IMR-90 (cell line): Measurements from ENCODE around the gene PRMT7. TPM values are rescaled to one million over a fixed set of nuclear protein-coding genes. Genes with fewer than 3 reads are reported as not detected.

Source experiments
- ATAC-seq: fragments of 200-7000 bp; cut with Tn5 transposase; 2 replicates; pipeline ENCODE4 v1.9.1; 2020; ENCODE audit warnings: low read depth, mild to moderate bottlenecking, moderate library complexity
- BruUV-seq: library from RNA; stranded (reverse); fragments of 400-500 nt; replicated peaks from 2 replicates; lab custom pipeline; 2021; lab: Mats Ljungman, UMichigan
- CTCF ChIA-PET: fragments of 300-600 bp; formaldehyde crosslinking; extraction: SDS; loops from one replicate; lab custom pipeline; 2021; ENCODE audit warnings: antibody characterized with exemption; lab: Yijun Ruan, JAX
- POLR2A ChIA-PET: fragments of 300-600 bp; sonication (Branson Sonifier 250); formaldehyde crosslinking; loops from one replicate; lab custom pipeline; 2022; ENCODE audit warnings: antibody characterized with exemption; ENCODE audit not compliant: unreplicated experiment; lab: Charles Lee
- DNase-seq: peaks from one replicate; pipeline ENCODE4 v3.0.0; 2013
- H2AFZ ChIP-seq: replicated peaks from 2 replicates; pipeline ENCODE3; 2013; ENCODE audit warnings: low read length, mild to moderate bottlenecking; ENCODE audit not compliant: poor library complexity
- H2AK5ac ChIP-seq: 2 replicates; pipeline ENCODE4 v1.6.1; 2013; ENCODE audit warnings: low read depth, low read length, inconsistent platforms
- H2AK9ac ChIP-seq: replicated peaks from 2 replicates; pipeline ENCODE3; 2013; ENCODE audit warnings: mild to moderate bottlenecking, low read depth, low read length, moderate library complexity; ENCODE audit not compliant: poor library complexity
- H2BK120ac ChIP-seq: 2 replicates; pipeline ENCODE4 v1.6.1; 2013; ENCODE audit warnings: low read depth, low read length, inconsistent platforms
- H2BK15ac ChIP-seq: 3 replicates; pipeline ENCODE4 v1.6.1; 2013; ENCODE audit warnings: low read depth, low read length, inconsistent platforms
- H2BK20ac ChIP-seq: 2 replicates; pipeline ENCODE4 v1.6.1; 2013; ENCODE audit warnings: low read depth, mild to moderate bottlenecking, inconsistent platforms, low read length, moderate library complexity
- H2BK5ac ChIP-seq: 2 replicates; pipeline ENCODE4 v1.6.1; 2013; ENCODE audit warnings: mild to moderate bottlenecking, low read depth, low read length, inconsistent platforms; ENCODE audit not compliant: poor library complexity, severe bottlenecking
- H3K14ac ChIP-seq: replicated peaks from 2 replicates; pipeline ENCODE4 v1.6.1; 2013; ENCODE audit warnings: low read depth, low read length, inconsistent platforms
- H3K18ac ChIP-seq: 2 replicates; pipeline ENCODE4 v1.6.1; 2013; ENCODE audit warnings: low read depth, low read length, control low read depth
- H3K23ac ChIP-seq: 2 replicates; pipeline ENCODE4 v1.6.1; 2013; ENCODE audit warnings: low read depth, low read length, inconsistent platforms
- H3K27ac ChIP-seq: 2 replicates; pipeline ENCODE4 v1.5.1; 2013; ENCODE audit warnings: mild to moderate bottlenecking, control low read depth, low read length; ENCODE audit not compliant: insufficient read depth
- H3K27me3 ChIP-seq: 2 replicates; pipeline ENCODE4 v1.6.1; 2013; ENCODE audit warnings: low read length; ENCODE audit not compliant: control insufficient read depth, insufficient read depth
- H3K36me3 ChIP-seq: 2 replicates; pipeline ENCODE4 v1.6.1; 2013; ENCODE audit warnings: low read length, mixed read lengths; ENCODE audit not compliant: control insufficient read depth, insufficient read depth
- H3K4ac ChIP-seq: 2 replicates; pipeline ENCODE4 v1.6.1; 2013; ENCODE audit warnings: low read depth, low read length, inconsistent platforms
- H3K4me1 ChIP-seq: 2 replicates; pipeline ENCODE4 v1.6.1; 2013; ENCODE audit warnings: low read length, mixed read lengths; ENCODE audit not compliant: control insufficient read depth, insufficient read depth
- H3K4me2 ChIP-seq: 2 replicates; pipeline ENCODE4 v1.6.1; 2013; ENCODE audit warnings: low read depth, mild to moderate bottlenecking, control low read depth, low read length, moderate library complexity
- H3K4me3 ChIP-seq: 2 replicates; pipeline ENCODE4 v1.5.1; 2013; ENCODE audit warnings: low read depth, mild to moderate bottlenecking, control low read depth, low read length, moderate library complexity; ENCODE audit not compliant: insufficient read depth
- H3K56ac ChIP-seq: 2 replicates; pipeline ENCODE4 v1.6.1; 2013; ENCODE audit warnings: low read length, inconsistent platforms; ENCODE audit not compliant: insufficient read depth; ENCODE audit errors: extremely low read depth
- H3K79me1 ChIP-seq, 2 experiments: 2 replicates each; pipeline ENCODE4 v1.6.1; 2013; ENCODE audit warnings: low read length in 2 of 2, inconsistent platforms in 1 of 2, low read depth in 1 of 2
- H3K9ac ChIP-seq: 2 replicates; pipeline ENCODE4 v1.6.1; 2013; ENCODE audit warnings: low read depth, low read length, control low read depth
- H3K9me1 ChIP-seq: 2 replicates; pipeline ENCODE4 v1.6.1; 2013; ENCODE audit warnings: low read length, inconsistent platforms; ENCODE audit not compliant: insufficient read depth
- H3K9me3 ChIP-seq: 2 replicates; pipeline ENCODE4 v1.6.1; 2013; ENCODE audit warnings: low read length; ENCODE audit not compliant: control insufficient read depth, insufficient read depth
- H4K20me1 ChIP-seq: 2 replicates; pipeline ENCODE4 v1.6.1; 2013; ENCODE audit warnings: low read length, inconsistent platforms; ENCODE audit not compliant: insufficient read depth
- H4K5ac ChIP-seq: 2 replicates; pipeline ENCODE4 v1.6.1; 2013; ENCODE audit warnings: mild to moderate bottlenecking, low read depth, low read length, control low read depth
- H4K8ac ChIP-seq, 2 experiments: 2 replicates each; pipeline ENCODE4 v1.6.1; 2013; ENCODE audit warnings: low read depth in 2 of 2, low read length in 2 of 2, control low read depth in 1 of 2, inconsistent platforms in 1 of 2
- H4K91ac ChIP-seq: 2 replicates; pipeline ENCODE4 v1.6.1; 2013; ENCODE audit warnings: low read depth, low read length, inconsistent platforms; ENCODE audit not compliant: insufficient read depth
- BHLHE40 ChIP-seq: fragments of 150-350 bp; IDR thresholded peaks from 2 replicates; pipeline ENCODE4 v1.6.1; 2016; ENCODE audit warnings: mild to moderate bottlenecking, low read depth, low read length
- CEBPB ChIP-seq: IDR thresholded peaks from 2 replicates; pipeline ENCODE4 v1.6.1; 2012; ENCODE audit warnings: low read depth, low read length, improper control_type of control experiment
- CHD1 ChIP-seq: IDR thresholded peaks from 2 replicates; pipeline ENCODE4 v1.6.1; 2012; ENCODE audit warnings: low read depth, low read length, improper control_type of control experiment
- MAZ ChIP-seq: IDR thresholded peaks from 2 replicates; pipeline ENCODE4 v1.6.1; 2012; ENCODE audit warnings: low read depth, mild to moderate bottlenecking, low read length, improper control_type of control experiment, moderate library complexity, borderline replicate concordance
- MXI1 ChIP-seq: IDR thresholded peaks from 2 replicates; pipeline ENCODE4 v1.6.1; 2012; ENCODE audit warnings: low read depth, mild to moderate bottlenecking, low read length, moderate library complexity, borderline replicate concordance
- NFE2L2 ChIP-seq: fragments of 150-350 bp; IDR thresholded peaks from 2 replicates; pipeline ENCODE4 v1.6.1; 2016; ENCODE audit warnings: low read depth, mild to moderate bottlenecking, low read length
- POLR2A ChIP-seq: IDR thresholded peaks from 2 replicates; pipeline ENCODE4 v1.6.1; 2012; ENCODE audit warnings: mild to moderate bottlenecking, low read depth, low read length
- RAD21 ChIP-seq: IDR thresholded peaks from 2 replicates; pipeline ENCODE4 v1.6.1; 2012; ENCODE audit warnings: low read length, improper control_type of control experiment
- RCOR1 ChIP-seq: IDR thresholded peaks from 2 replicates; pipeline ENCODE4 v1.6.1; 2012; ENCODE audit warnings: mild to moderate bottlenecking, low read length, improper control_type of control experiment; ENCODE audit not compliant: insufficient replicate concordance
- SMC3 ChIP-seq: fragments of 150-350 bp; IDR thresholded peaks from 2 replicates; pipeline ENCODE4 v1.6.1; 2016; ENCODE audit warnings: low read depth, mild to moderate bottlenecking, antibody characterized with exemption, low read length, moderate library complexity
- WGBS, 2 experiments: methylation state at CpG; one replicate each; pipeline versions ENCODE4 v1.1.5 to v1.1.7; 2013; ENCODE audit warnings: missing lambda C conversion rate in 2 of 2; ENCODE audit not compliant: insufficient read length in 1 of 2; ENCODE audit errors: extremely low coverage in 2 of 2; 5-methylcytosine and 5-hydroxymethylcytosine counted together
- dilution Hi-C: fragments of 300-500 bp; cut with HindIII; formaldehyde crosslinking; loops from one replicate; pipeline ENCODE4 v1.14.3; 2018; ENCODE audit warnings: low sequenced_read_pairs; ENCODE audit not compliant: unreplicated experiment
- in situ Hi-C: fragments of 300-500 bp; cut with MboI; formaldehyde crosslinking; loops from 3 replicates; pipeline ENCODE4 v1.14.3; 2019; ENCODE audit warnings: low sequenced_read_pairs, inconsistent platforms, mixed read lengths
- intact Hi-C: fragments of 100-400 bp; cut with micrococcal nuclease; formaldehyde crosslinking; loops from 2 replicates; pipeline ENCODE4 v1.10.0; 2022
- polyA plus RNA-seq, 3 experiments: library from polyadenylated mRNA; depleted of rRNA; stranded (reverse); fragments of >200 nt; gene quantifications; 2 replicates each; pipeline ENCODE4 v1.2.3, GENCODE V29; 2012; ENCODE audit warnings: low replicate concordance in 1 of 3
- total RNA-seq: library from RNA; depleted of rRNA; stranded (reverse); fragments of >200 nt; gene quantifications from 2 replicates; pipeline ENCODE4 v1.2.3, GENCODE V29; 2012

Gene PRMT7
- total and polyA plus RNA-seq, 2 of the 4 experiments (the other 2 are of a cell fraction): 63.1 to 68.6 TPM

DNA sequence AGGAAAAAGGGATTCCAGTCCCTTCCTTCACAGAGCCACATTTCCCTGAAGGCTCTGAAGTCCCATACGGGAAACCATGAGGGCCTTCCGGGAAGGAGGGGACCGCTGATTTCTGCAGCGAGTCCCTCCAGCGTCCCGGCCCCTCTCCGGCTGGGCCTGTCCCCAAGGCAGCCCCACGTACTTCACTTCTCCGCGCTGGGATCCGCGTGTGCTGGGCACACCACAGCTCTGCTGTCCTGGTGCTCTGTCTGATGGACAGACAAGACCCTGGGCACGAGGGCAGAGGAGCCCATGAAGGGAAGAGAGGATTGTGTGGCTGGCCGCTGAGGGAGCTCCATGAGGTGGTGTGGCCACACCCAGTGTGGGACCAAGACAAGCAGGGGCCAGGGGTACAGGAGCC, 57.1 kb downstream of the PRMT7 start:
- POLR2A ChIA-PET: no interaction called here
- no peak for ATAC-seq
- Histone ChIP-seq H3K4ac (no peak overlapping the region), H3K14ac (no peak overlapping the region), H3K79me1 (no peaks in the 10 kb centered on the region), H2BK120ac (no peak overlapping the region), H3K4me3 (no peak overlapping the region), H2AFZ (no peak overlapping the region), H2AK9ac (no peak overlapping the region), H3K23ac (no peak overlapping the region), H4K91ac (no peak overlapping the region), H3K27ac (no peak overlapping the region), H2BK20ac (no peak overlapping the region), H4K8ac (no peak overlapping the region), H3K9me1 (no peaks in the 10 kb centered on the region), H4K5ac (no peak overlapping the region), H2AK5ac (no peak overlapping the region), H3K18ac (no peak overlapping the region), H3K4me1 (no peaks in the 10 kb centered on the region), H4K20me1 (no peaks in the 10 kb centered on the region), H3K4me2 (no peak overlapping the region), H2BK15ac (no peak overlapping the region), H3K9ac (no peak overlapping the region), H3K27me3 (peaks cover 15% of the 10 kb centered on the region), H3K9me3 (no peaks in the 10 kb centered on the region), H3K36me3 (no peaks in the 10 kb centered on the region), H2BK5ac (no peak overlapping the region), H3K56ac (no peak overlapping the region)
- CTCF ChIA-PET: no interaction called here
- dilution Hi-C loops (no loop called here), intact Hi-C loops (loop anchor here (1.0 kb wide), 1 partner anchor 142 kb away; no protein-coding TSS in a partner anchor), in situ Hi-C loops (no loop called here)
- BruUV-seq: no TSS peak
- no peak for DNase-seq
- TF ChIP-seq POLR2A (no peak), SMC3 (no peak), RCOR1 (no peak), NFE2L2 (no peak), CHD1 (no peak), MAZ (no peak), CEBPB (no peak), MXI1 (no peak), RAD21 (no peak), BHLHE40 (no peak)
- 88% methylated on average over 6 of the region's 14 CpGs; no CpG with 5 or more reads in 1 of the 2 experiments for WGBS, 2 experiments
